C4-2B (cell line): ENCODE data around the gene ALPL.

Source experiments
- H3K27ac ChIP-seq: fragments of 450-650 bp; 2 replicates; pipeline ENCODE4 v1.5.1; 2017
- ZFX ChIP-seq: fragments of 450-650 bp; IDR thresholded peaks from 2 replicates; pipeline ENCODE4 v1.6.1; 2017
- TF ChIP-seq, protein P1 (sequence below): fragments of 450-650 bp; conservative IDR thresholded peaks from 2 replicates; pipeline ENCODE4 v1.5.1; 2017; ENCODE audit warnings: mild to moderate bottlenecking

Gene ALPL

DNA sequence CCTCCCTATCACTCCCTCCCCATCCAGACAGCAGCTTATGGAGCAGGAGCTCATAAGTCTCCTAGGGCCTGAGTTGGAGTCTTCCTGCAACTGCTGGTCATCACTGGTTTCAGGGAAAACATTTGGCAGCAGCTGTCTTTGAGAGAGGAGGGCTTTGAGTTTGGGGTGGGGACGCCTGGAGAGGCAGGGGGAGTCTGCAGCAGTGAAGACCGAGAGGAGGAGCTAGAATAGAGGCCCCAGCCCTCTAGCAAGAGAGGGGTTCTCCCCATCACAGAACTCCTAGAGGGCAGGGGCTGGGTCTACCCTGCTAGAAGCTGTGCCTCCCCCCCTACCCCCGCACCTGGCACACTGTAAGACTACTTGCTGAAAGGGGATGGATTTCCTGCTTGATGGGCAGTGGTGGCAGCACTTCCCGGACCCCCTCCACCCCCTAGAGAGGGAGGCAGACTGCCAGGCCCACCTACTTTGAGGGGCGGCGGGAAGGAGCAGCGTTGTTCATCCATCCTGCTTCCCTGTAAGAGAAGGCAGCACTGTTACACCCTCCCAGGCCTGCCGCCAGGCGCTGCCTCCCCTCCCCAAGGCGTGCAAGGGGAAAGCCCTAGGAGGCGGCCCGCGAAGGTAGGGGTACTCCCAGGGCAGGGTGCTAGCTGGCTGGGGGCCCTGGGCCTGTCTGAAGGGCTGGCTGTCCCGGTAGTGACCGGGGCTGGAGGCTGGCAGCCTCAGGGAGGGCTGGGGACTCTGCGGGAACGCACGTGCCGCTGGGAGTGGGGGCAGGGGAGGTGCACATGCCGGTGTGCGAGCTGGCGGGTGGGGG is 109.5 kb downstream of the ALPL start:
- no peak overlapping the region for H3K27ac ChIP-seq

DNA sequence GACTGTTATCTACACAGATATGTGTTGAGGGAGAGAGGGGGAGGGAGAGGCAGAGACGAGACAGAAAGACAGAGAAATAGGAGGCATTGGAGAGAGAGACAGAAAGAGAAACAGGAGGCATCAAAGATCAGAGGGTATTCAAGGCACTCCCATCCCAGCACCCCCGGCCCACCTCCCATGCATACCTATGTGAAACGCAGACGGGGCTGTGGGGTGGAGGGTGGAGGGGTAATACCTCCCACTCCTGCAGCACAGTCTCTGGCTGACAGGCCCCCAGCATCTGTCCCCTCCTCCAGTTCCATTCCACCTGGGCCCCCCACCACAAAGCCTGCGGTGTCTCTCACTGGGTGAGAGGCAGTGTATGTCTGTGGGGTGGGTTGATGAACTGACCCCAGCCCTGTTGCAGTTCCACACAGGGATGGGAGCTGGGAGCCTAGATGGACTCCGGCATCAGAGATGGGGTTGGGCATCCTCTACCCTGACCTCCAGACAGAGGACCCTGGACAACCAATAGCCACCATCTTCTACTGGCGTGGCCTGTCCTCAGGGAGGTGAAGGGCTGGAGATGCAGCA is 110.2 kb downstream of the ALPL start:
- TF ChIP-seq ZFX: no peak
- TF ChIP-seq, protein P1, sequence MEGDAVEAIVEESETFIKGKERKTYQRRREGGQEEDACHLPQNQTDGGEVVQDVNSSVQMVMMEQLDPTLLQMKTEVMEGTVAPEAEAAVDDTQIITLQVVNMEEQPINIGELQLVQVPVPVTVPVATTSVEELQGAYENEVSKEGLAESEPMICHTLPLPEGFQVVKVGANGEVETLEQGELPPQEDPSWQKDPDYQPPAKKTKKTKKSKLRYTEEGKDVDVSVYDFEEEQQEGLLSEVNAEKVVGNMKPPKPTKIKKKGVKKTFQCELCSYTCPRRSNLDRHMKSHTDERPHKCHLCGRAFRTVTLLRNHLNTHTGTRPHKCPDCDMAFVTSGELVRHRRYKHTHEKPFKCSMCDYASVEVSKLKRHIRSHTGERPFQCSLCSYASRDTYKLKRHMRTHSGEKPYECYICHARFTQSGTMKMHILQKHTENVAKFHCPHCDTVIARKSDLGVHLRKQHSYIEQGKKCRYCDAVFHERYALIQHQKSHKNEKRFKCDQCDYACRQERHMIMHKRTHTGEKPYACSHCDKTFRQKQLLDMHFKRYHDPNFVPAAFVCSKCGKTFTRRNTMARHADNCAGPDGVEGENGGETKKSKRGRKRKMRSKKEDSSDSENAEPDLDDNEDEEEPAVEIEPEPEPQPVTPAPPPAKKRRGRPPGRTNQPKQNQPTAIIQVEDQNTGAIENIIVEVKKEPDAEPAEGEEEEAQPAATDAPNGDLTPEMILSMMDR: no peak

More for the DNA sequence above, 109.5 kb downstream of the ALPL start:
- TF ChIP-seq ZFX: no peak
- TF ChIP-seq, protein P1: no peak

GRCh38 chr1:21620011-21620410 is 110.8 kb downstream of the ALPL start:
- TF ChIP-seq, protein P1: no peak
- TF ChIP-seq ZFX: no peak
- no peak overlapping the region for H3K27ac ChIP-seq

More for the DNA sequence above, 110.2 kb downstream of the ALPL start:
- H3K27ac ChIP-seq: no peak overlapping the region

GRCh38 chr1:21620496-21620895 is 111.3 kb downstream of the ALPL start:
- TF ChIP-seq, protein P1: no peak
- no peak for TF ChIP-seq ZFX
- no peak overlapping the region for H3K27ac ChIP-seq

- TF ChIP-seq, protein P1: no peak
- TF ChIP-seq ZFX: no peak
- no peak overlapping the region for H3K27ac ChIP-seq
Measured at GRCh38 chr1:21621051-21621450, 111.8 kb downstream of the ALPL start.

DNA sequence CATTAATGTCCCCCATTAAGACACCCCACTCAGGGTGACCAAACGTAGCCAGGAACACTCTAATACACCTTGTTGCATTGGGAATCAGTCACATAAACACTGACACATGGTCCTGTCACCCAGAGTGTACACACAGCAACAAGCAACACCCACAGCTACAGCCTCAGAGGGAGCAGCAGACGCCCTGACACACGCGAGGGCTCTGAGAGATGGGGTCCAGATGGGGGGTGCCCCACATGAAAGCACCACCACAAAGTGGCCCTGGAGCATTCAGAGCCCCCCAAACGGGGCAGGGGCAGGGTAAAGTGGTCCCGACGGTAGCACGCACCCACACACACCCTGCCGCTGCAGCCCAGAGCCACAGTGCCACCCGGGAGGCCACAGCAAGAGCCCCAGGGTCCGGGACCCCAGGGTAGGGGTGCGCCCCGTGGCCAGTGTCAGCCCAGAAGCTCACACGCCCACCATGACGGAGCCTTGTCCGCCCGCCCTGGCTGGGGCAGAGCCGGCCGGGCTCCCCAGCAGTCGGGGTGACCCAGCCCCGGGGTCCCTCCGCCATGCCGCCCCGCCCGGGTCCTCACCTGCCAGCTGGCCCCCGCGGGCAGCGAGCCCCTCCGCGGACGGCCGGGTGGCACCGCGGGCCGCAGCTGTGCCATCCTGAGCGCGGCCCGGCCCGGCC is 112.7 kb downstream of the ALPL start:
- peak overlapping the region; percentile 80 for H3K27ac ChIP-seq
- TF ChIP-seq, protein P1: no peak
- TF ChIP-seq ZFX: no peak
